Smooth muscle cell (in vitro differentiated cells): ENCODE measurements around the gene NRXN2. TPM values are rescaled to one million over a fixed set of nuclear protein-coding genes. Genes with fewer than 3 reads are reported as not detected.

Experiments
- DNase-seq: peaks from one replicate; lab custom pipeline; 2025; ENCODE audit not compliant: unreplicated experiment; lab: John Stamatoyannopoulos, UW
- H2AFZ ChIP-seq: fragments of 200-600 bp; sonication (generic); 2 replicates; pipeline ENCODE4 v1.6.0; 2016; ENCODE audit warnings: antibody characterized with exemption, low read depth, mild to moderate bottlenecking
- H3F3A ChIP-seq: fragments of 200-600 bp; sonication (generic); 2 replicates; pipeline ENCODE4 v1.6.0; 2017; ENCODE audit warnings: antibody characterized with exemption, low read depth
- H3K27ac ChIP-seq: fragments of 200-600 bp; sonication (generic); 2 replicates; pipeline ENCODE4 v1.5.1; 2016; ENCODE audit warnings: low read depth, mild to moderate bottlenecking
- H3K27me3 ChIP-seq: fragments of 200-600 bp; sonication (generic); 2 replicates; pipeline ENCODE4 v1.6.1; 2016; ENCODE audit warnings: low read depth, mild to moderate bottlenecking
- H3K36me3 ChIP-seq: fragments of 200-600 bp; sonication (generic); 2 replicates; pipeline ENCODE4 v1.5.1; 2016; ENCODE audit warnings: low read depth
- H3K4me1 ChIP-seq: fragments of 200-600 bp; sonication (generic); 2 replicates; pipeline ENCODE4 v1.5.1; 2016; ENCODE audit warnings: low read depth
- H3K4me2 ChIP-seq: fragments of 200-600 bp; sonication (generic); 2 replicates; pipeline ENCODE4 v1.6.0; 2016; ENCODE audit warnings: mild to moderate bottlenecking
- H3K4me3 ChIP-seq: fragments of 200-600 bp; sonication (generic); 2 replicates; pipeline ENCODE4 v1.5.1; 2016; ENCODE audit warnings: mild to moderate bottlenecking
- H3K79me2 ChIP-seq: fragments of 200-600 bp; sonication (generic); 2 replicates; pipeline ENCODE4 v1.6.0; 2016; ENCODE audit warnings: low read depth, mild to moderate bottlenecking
- H3K9ac ChIP-seq: fragments of 200-600 bp; sonication (generic); 2 replicates; pipeline ENCODE4 v1.6.0; 2016; ENCODE audit warnings: low read depth
- H3K9me3 ChIP-seq: fragments of 200-600 bp; sonication (generic); replicated peaks from 2 replicates; pipeline ENCODE4 v1.5.1; 2016; ENCODE audit warnings: low read depth
- H4K20me1 ChIP-seq: fragments of 200-600 bp; sonication (generic); 2 replicates; pipeline ENCODE4 v1.6.0; 2016; ENCODE audit warnings: low read depth
- WGBS: methylation state at CpG from one replicate; pipeline ENCODE4 v1.1.7; 2016; ENCODE audit warnings: low lambda C conversion rate; 5-methylcytosine and 5-hydroxymethylcytosine counted together
- polyA plus RNA-seq: library from polyadenylated mRNA; unstranded; fragments of >200 nt; fragmentation: Nextera tagmentation; extraction: Ambion mirVana; gene quantifications from 2 replicates; pipeline ENCODE4 v1.2.1, GENCODE V29; 2016
- total RNA-seq: library from RNA; depleted of rRNA; stranded (reverse); fragments of >200 nt; gene quantifications from 2 replicates; pipeline ENCODE4 v1.2.3, GENCODE V29; 2014
- TF ChIP-seq, protein P1 (sequence below): fragments of 200-600 bp; sonication (generic); IDR thresholded peaks from 2 replicates; pipeline ENCODE4 v1.5.1; 2017; ENCODE audit warnings: borderline replicate concordance, mild to moderate bottlenecking, antibody characterized with exemption; ENCODE audit not compliant: insufficient read depth, poor library complexity, severe bottlenecking

NRXN2 gene
- total and polyA plus RNA-seq, 2 experiments from 2014 or later: 1.4 to 1.7 TPM

DNA sequence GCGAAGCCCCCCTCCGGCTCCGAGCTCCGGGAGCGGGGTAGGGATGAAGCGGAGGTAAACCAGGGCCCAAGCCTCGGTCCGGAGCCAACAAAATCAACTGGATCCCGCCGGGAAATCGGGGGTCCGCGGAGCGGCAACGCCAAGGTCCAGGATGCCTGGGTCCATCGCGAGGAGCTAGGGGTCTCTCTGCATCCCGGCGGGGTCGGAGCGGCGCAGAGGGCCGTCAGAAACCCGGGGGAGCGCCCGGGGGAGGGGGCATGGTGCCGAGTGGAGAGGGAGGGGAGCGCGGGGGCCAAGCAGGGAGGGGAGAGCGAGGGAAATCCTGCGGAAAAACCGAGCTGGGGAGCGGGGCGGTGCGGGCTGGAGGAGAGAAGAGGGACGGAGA lies 80.1 kb downstream of the NRXN2 start:
- Histone ChIP-seq H3K79me2 (no peaks in the 10 kb centered on the region), H3K9ac (no peak overlapping the region), H3F3A (no peaks in the 10 kb centered on the region), H3K36me3 (no peaks in the 10 kb centered on the region), H2AFZ (no peak overlapping the region), H3K4me1 (peaks cover 4% of the 10 kb centered on the region), H3K4me2 (peak overlapping the region; percentile 60), H3K9me3 (no peaks in the 10 kb centered on the region), H3K4me3 (peak overlapping the region; percentile 21), H3K27me3 (peaks cover 87% of the 10 kb centered on the region), H4K20me1 (no peaks in the 10 kb centered on the region), H3K27ac (no peak overlapping the region)
- no peak for DNase-seq
- 0% methylated on average over 8 of the region's 36 CpGs for WGBS
- TF ChIP-seq, protein P1, sequence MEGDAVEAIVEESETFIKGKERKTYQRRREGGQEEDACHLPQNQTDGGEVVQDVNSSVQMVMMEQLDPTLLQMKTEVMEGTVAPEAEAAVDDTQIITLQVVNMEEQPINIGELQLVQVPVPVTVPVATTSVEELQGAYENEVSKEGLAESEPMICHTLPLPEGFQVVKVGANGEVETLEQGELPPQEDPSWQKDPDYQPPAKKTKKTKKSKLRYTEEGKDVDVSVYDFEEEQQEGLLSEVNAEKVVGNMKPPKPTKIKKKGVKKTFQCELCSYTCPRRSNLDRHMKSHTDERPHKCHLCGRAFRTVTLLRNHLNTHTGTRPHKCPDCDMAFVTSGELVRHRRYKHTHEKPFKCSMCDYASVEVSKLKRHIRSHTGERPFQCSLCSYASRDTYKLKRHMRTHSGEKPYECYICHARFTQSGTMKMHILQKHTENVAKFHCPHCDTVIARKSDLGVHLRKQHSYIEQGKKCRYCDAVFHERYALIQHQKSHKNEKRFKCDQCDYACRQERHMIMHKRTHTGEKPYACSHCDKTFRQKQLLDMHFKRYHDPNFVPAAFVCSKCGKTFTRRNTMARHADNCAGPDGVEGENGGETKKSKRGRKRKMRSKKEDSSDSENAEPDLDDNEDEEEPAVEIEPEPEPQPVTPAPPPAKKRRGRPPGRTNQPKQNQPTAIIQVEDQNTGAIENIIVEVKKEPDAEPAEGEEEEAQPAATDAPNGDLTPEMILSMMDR: no peak

DNA sequence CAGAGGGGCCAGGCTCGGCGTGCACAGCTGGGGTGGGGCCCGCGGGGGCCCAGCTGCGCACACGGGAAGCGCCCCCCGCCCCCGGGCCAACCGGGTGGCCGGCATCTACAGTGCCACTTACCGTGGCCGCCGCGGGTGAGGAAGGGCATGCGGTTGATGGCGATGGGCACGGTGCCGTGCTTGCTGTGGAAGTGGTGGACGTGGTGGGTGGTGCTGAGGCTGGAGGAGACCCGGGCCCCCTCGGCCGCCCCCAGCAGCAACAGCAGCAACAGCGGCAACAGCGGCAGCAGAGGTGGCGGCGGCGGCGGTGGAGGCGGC lies 80.6 kb downstream of the NRXN2 start:
- H3K4me3 ChIP-seq: no peak overlapping the region
- no peak for DNase-seq
- H4K20me1 ChIP-seq: no peaks in the 10 kb centered on the region
- H3K9me3 ChIP-seq: no peaks in the 10 kb centered on the region
- H3K4me2 ChIP-seq: no peak overlapping the region
- H3K9ac ChIP-seq: no peak overlapping the region
- H3K27ac ChIP-seq: no peak overlapping the region
- H3K4me1 ChIP-seq: peaks cover 4% of the 10 kb centered on the region
- no peaks in the 10 kb centered on the region for H3K79me2 ChIP-seq
- H3F3A ChIP-seq: no peaks in the 10 kb centered on the region
- H3K36me3 ChIP-seq: no peaks in the 10 kb centered on the region
- no peak overlapping the region for H2AFZ ChIP-seq
- TF ChIP-seq, protein P1: no peak
- 5% methylated on average over 19 of the region's 30 CpGs for WGBS
- H3K27me3 ChIP-seq: peaks cover 87% of the 10 kb centered on the region

DNA sequence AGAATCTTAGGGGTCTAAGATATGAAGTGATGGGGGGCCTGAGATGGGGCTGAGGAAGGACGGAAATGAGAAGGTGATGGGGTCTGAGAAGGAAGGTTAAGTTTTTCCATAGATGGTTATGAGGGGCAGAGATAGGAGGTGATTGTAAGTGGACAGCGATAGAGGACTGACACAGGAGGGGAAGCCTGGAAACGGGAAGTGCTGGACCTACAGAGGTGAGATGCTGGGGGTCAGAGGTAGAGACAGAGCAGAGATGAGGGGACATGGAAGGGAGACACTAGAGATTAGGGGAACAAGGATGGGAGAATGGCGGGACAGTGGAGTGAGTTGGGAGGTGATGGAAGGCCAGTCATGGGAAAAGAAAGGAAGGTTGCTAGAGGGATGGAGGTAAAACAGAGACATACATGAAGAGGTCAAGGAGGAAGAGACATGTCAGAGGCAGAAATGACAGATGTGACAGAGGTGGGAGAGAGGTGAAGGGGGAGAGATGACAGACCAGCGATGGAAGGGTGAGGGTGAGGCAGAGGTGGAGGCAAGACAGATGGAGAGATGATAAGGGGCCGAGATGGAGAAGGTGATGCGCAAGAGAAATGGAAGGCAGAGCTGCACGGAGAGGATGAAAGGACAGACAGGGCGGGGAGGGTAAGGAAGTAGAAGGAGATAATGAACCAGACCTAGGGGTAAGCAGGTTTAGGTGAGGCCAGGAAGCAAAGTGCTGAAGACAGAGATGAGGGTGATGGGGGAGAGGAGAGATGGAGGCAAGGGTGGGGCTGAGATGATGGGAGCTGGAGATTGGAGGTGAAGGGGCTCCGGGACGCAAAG lies 81.2 kb downstream of the NRXN2 start:
- no peak overlapping the region for H2AFZ ChIP-seq
- H3K4me2 ChIP-seq: no peak overlapping the region
- DNase-seq: no peak
- TF ChIP-seq, protein P1: no peak
- no peaks in the 10 kb centered on the region for H3K79me2 ChIP-seq
- 46% methylated on average over 9 of the region's 11 CpGs for WGBS
- H3K4me1 ChIP-seq: peaks cover 4% of the 10 kb centered on the region
- no peaks in the 10 kb centered on the region for H3K36me3 ChIP-seq
- H3F3A ChIP-seq: no peaks in the 10 kb centered on the region
- no peak overlapping the region for H3K4me3 ChIP-seq
- H3K9ac ChIP-seq: no peak overlapping the region
- H3K27me3 ChIP-seq: peaks cover 87% of the 10 kb centered on the region
- no peaks in the 10 kb centered on the region for H3K9me3 ChIP-seq
- H3K27ac ChIP-seq: no peak overlapping the region
- no peaks in the 10 kb centered on the region for H4K20me1 ChIP-seq

GRCh38 chr11:64639885-64640284 lies 83.1 kb downstream of the NRXN2 start:
- H3K4me3 ChIP-seq: no peak overlapping the region
- peaks cover 68% of the 10 kb centered on the region for H3K27me3 ChIP-seq
- no peaks in the 10 kb centered on the region for H3K79me2 ChIP-seq
- H3K9ac ChIP-seq: no peak overlapping the region
- TF ChIP-seq, protein P1: no peak
- H3K36me3 ChIP-seq: no peaks in the 10 kb centered on the region
- peaks cover 2% of the 10 kb centered on the region for H3K4me1 ChIP-seq
- H3F3A ChIP-seq: no peaks in the 10 kb centered on the region
- no peaks in the 10 kb centered on the region for H4K20me1 ChIP-seq
- H2AFZ ChIP-seq: no peak overlapping the region
- H3K4me2 ChIP-seq: no peak overlapping the region
- no peaks in the 10 kb centered on the region for H3K9me3 ChIP-seq
- 77% methylated on average over 3 of the region's 4 CpGs for WGBS
- no peak overlapping the region for H3K27ac ChIP-seq
- no peak for DNase-seq
